ENCODE results near the gene CNDP2.

CNDP2 gene

GRCh38 chr18:74507097-74507881, 11.1 kb downstream of the CNDP2 start:
- H3K4me3 ChIP-seq (ENCODE audit: low read depth, low read length) = no peak overlapping the region
- DNase-seq (ENCODE audit: low read depth) = no peak
- TF ChIP-seq, protein P1, sequence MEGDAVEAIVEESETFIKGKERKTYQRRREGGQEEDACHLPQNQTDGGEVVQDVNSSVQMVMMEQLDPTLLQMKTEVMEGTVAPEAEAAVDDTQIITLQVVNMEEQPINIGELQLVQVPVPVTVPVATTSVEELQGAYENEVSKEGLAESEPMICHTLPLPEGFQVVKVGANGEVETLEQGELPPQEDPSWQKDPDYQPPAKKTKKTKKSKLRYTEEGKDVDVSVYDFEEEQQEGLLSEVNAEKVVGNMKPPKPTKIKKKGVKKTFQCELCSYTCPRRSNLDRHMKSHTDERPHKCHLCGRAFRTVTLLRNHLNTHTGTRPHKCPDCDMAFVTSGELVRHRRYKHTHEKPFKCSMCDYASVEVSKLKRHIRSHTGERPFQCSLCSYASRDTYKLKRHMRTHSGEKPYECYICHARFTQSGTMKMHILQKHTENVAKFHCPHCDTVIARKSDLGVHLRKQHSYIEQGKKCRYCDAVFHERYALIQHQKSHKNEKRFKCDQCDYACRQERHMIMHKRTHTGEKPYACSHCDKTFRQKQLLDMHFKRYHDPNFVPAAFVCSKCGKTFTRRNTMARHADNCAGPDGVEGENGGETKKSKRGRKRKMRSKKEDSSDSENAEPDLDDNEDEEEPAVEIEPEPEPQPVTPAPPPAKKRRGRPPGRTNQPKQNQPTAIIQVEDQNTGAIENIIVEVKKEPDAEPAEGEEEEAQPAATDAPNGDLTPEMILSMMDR (IDR thresholded peaks at IDR 0.05; ENCODE audit: low read depth, low read length, missing control alignments) = no peak

DNA sequence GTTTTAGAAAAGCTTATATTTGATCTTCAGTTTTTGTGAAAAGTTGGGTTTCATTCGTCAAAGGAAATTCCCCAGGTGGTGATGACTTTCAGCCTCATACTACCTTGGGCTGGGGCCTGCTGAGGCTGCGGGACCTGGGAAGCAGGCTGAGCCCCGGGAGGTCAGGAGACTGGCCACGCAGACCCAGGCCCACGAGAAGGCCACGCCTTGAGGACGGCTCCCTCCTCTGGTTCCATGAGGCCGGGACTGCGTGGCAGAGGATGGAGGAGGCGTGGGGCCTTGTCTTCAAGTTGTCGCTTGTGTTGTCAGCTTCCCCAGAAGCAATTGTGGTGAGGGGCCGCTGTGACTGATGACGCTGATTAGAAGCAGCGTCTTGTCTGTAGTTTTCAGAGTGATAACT, 11.8 kb downstream of the CNDP2 start:
- TF ChIP-seq, protein P1 (IDR thresholded peaks at IDR 0.05; ENCODE audit: low read depth, low read length, missing control alignments) = no peak
- DNase-seq (ENCODE audit: low read depth) = no peak
- no peak overlapping the region for H3K4me3 ChIP-seq (ENCODE audit: low read depth, low read length)

DNA sequence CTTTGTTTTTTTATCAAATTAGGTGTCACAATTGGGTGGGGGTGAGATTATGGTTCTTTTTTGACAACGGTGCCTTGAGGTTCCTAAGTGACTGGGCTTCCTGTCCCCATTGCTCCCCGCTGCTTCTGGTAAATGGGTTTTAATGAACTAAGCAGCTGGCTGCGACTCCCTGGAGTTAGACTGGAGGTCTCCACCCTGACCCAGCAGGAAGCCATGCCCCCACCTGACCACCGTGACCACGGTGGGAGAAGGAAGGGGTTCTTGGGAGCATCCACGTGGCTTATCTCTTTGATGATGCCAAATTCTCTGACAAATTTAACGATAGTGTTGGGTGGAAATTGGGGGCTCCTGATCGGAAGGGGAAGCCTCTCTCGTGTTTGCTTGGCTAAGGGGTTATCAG, 12.2 kb downstream of the CNDP2 start:
- no peak for DNase-seq (ENCODE audit: low read depth)
- TF ChIP-seq, protein P1 (IDR thresholded peaks at IDR 0.05; ENCODE audit: low read depth, low read length, missing control alignments) = no peak

GRCh38 chr18:74508821-74509225, 12.7 kb downstream of the CNDP2 start:
- TF ChIP-seq, protein P1 (IDR thresholded peaks at IDR 0.05; ENCODE audit: low read depth, low read length, missing control alignments) = no peak
- no peak for DNase-seq (ENCODE audit: low read depth)

More for the DNA sequence above, 12.2 kb downstream of the CNDP2 start:
- H3K4me3 ChIP-seq (ENCODE audit: low read depth, low read length) = no peak overlapping the region

DNA sequence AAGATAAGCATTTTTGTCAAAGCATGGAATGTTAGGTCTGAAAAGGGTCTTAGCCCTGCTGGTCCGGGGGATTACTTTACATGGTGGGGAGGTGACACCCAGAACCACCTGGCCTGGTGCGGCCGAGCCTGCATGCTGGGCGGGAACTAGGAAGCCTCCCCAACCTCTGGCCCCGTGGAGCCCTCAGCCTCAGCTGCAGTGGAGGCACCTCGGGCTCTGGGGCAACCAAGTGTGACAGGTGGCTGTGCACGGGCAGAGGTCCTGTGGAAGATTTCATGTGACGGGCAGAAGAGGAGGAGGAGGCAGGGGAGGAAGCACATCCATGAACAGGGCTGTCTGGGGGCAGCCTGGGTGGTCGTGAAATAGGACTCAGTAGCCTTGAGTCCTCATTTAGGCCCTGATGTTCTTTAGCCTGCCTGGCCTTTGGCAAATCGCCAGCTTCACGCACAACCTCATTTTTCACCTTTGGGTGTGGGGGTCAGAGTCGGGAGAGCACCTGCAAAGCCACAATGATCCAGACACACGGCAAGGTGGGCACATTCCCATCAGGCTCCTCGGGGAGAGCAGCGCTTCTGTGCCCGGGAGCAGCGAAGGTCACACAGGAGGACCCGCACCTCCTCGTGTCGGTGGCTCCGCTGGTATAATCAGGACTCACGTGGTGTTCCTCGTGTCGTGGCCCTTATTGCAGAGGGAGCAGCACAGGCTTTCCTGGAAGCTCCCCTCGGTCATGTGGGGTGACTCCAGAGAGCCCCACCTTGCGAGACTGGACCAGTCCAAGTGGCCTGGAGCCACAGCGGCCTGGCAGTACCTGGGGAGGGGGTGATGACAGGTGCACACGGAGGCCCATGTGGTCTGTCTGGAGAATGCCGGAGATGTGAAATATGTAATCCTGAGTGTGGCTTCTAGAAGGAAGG, 13.9 kb downstream of the CNDP2 start:
- DNase-seq (ENCODE audit: low read depth) = no peak
- TF ChIP-seq, protein P1 (IDR thresholded peaks at IDR 0.05; ENCODE audit: low read depth, low read length, missing control alignments) = no peak
- H3K4me3 ChIP-seq (ENCODE audit: low read depth, low read length) = no peak overlapping the region

More at GRCh38 chr18:74508821-74509225, 12.7 kb downstream of the CNDP2 start:
- H3K4me3 ChIP-seq (ENCODE audit: low read depth, low read length) = no peak overlapping the region

DNA sequence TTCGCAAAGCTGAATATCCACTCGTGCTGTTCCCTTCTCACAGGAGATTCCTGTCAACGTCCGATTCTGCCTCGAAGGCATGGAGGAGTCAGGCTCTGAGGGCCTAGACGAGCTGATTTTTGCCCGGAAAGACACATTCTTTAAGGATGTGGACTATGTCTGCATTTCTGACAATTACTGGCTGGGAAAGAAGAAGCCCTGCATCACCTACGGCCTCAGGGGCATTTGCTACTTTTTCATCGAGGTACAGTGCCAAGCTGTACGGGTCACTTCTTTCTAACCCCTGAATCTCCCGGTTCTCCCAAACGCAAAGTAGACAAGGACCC, 14.6 kb downstream of the CNDP2 start:
- no peak for DNase-seq (ENCODE audit: low read depth)
- TF ChIP-seq, protein P1 (IDR thresholded peaks at IDR 0.05; ENCODE audit: low read depth, low read length, missing control alignments) = no peak
- no peak overlapping the region for H3K4me3 ChIP-seq (ENCODE audit: low read depth, low read length)

Measured in GM12864 (cell line).